CD4-positive, alpha-beta T cell (primary cell): Measurements from ENCODE around the gene S100Z. TPM values are rescaled to one million over a fixed set of nuclear protein-coding genes. Genes with fewer than 3 reads are reported as not detected.

Experiments used
- ATAC-seq: fragments of 200-7000 bp; cut with Tn5 transposase; one replicate; pipeline ENCODE4 v1.10.0; 2022; ENCODE audit warnings: mild to moderate bottlenecking; ENCODE audit not compliant: poor library complexity
- CTCF ChIA-PET: fragments of 350-600 bp; sonication (Branson Sonifier 250); formaldehyde crosslinking; loops from one replicate; lab custom pipeline; 2021; ENCODE audit warnings: antibody characterized with exemption, inconsistent platforms; lab: Charles Lee
- POLR2A ChIA-PET: fragments of 350-600 bp; sonication (Branson Sonifier 250); formaldehyde crosslinking; loops from one replicate; lab custom pipeline; 2021; ENCODE audit warnings: antibody characterized with exemption, inconsistent platforms; lab: Charles Lee
- DNase-seq, 14 experiments: peaks; one replicate each; pipeline ENCODE4 v3.0.0-alpha.2; 2013 to 2020; ENCODE audit warnings: mixed read lengths in 2 of 14
- H3K27ac ChIP-seq, 2 donors: one replicate each; pipeline versions ENCODE4 v1.5.1 to v1.7.0; 2013; ENCODE audit warnings: low read length in 2 of 2, low read depth in 1 of 2, mild to moderate bottlenecking in 1 of 2
- H3K27me3 ChIP-seq, 2 experiments: 1 replicate in 1 of 2; 2 replicates in 1 of 2; pipeline versions ENCODE4 v1.6.1 to v1.7.0; 2013; ENCODE audit warnings: low read length in 2 of 2, control low read depth in 1 of 2, mild to moderate bottlenecking in 1 of 2, moderate library complexity in 1 of 2; ENCODE audit not compliant: insufficient read depth in 2 of 2, control insufficient read depth in 1 of 2
- H3K36me3 ChIP-seq: one replicate; pipeline ENCODE4 v1.6.1; 2013; ENCODE audit warnings: low read length, control low read depth; ENCODE audit not compliant: insufficient read depth
- H3K4me1 ChIP-seq: one replicate; pipeline ENCODE4 v1.6.1; 2013; ENCODE audit warnings: low read length, control low read depth; ENCODE audit not compliant: insufficient read depth
- H3K4me3 ChIP-seq: one replicate; pipeline ENCODE4 v1.5.1; 2013; ENCODE audit warnings: mild to moderate bottlenecking, low read length, moderate library complexity
- H3K9me3 ChIP-seq, 2 experiments: 1 replicate in 1 of 2; 2 replicates in 1 of 2; pipeline versions ENCODE4 v1.6.1 to v1.7.0; 2013; ENCODE audit warnings: low read length in 2 of 2, mild to moderate bottlenecking in 2 of 2, control low read depth in 1 of 2, moderate library complexity in 1 of 2; ENCODE audit not compliant: control insufficient read depth in 1 of 2, insufficient read depth in 1 of 2
- H3K27ac Mint-ChIP-seq: one replicate; pipeline ENCODE4 v1.8.0; 2020; ENCODE audit warnings: mixed read lengths
- H3K27me3 Mint-ChIP-seq: one replicate; pipeline ENCODE4 v1.8.0; 2021; ENCODE audit warnings: mixed read lengths
- H3K36me3 Mint-ChIP-seq: one replicate; pipeline ENCODE4 v1.8.0; 2021; ENCODE audit warnings: low read depth, mixed read lengths
- H3K4me1 Mint-ChIP-seq: one replicate; pipeline ENCODE4 v1.8.0; 2021; ENCODE audit warnings: low read depth, mixed read lengths
- H3K4me3 Mint-ChIP-seq: one replicate; pipeline ENCODE4 v1.8.0; 2020; ENCODE audit warnings: mild to moderate bottlenecking, mixed read lengths
- H3K9me3 Mint-ChIP-seq: one replicate; pipeline ENCODE4 v1.8.0; 2020; ENCODE audit warnings: mixed read lengths
- CTCF ChIP-seq: fragments of 200-600 bp; IDR thresholded peaks from one replicate; pipeline ENCODE4 v1.8.0; 2022; ENCODE audit warnings: antibody characterized with exemption, mild to moderate bottlenecking
- intact Hi-C, 2 experiments: fragments of 100-400 bp; cut with DNase I in 1 of 2; cut with micrococcal nuclease in 1 of 2; formaldehyde crosslinking; loops; one replicate each; pipeline versions ENCODE4 v1.15.1 to v1.9.0; 2023 to 2025; cut with DNase I, micrococcal nuclease
- total RNA-seq, 174 experiments: library from RNA in 2 of 174; stranded (reverse) in 2 of 174; gene quantifications; one replicate each; pipeline ENCODE4 v1.2.3 and lab custom pipeline; 2021 to 2026

S100Z gene
- total RNA-seq, 2 experiments from 2014 or later: 0.22 to 0.47 TPM

DNA sequence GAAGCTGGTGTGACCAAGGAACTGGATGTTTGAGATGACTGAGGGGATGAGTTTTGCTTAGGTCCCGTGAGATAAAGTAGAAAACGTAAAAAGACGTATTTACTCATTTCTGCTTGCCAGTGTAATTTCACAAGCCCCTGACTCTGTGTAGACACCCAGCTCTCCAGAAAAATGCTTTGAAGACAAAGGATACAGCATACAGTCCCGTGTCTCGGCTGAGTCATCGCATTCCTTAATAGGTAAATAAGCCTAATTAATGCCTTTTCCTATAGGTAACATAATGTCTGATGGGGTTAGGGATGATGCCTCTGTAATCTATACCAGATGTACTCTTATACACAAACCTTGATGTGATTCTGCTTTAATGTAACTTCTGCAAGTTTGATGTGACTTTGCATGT, 20.2 kb downstream of the S100Z start:
- POLR2A ChIA-PET: no interaction called here
- intact Hi-C loops: no loop called here
- no peak for TF ChIP-seq CTCF
- H3K9me3 Mint-ChIP-seq: no peaks in the 10 kb centered on the region
- ATAC-seq (no peak), DNase-seq (no peak)
- H3K27me3 Mint-ChIP-seq: no peaks in the 10 kb centered on the region
- no peak overlapping the region for H3K4me3 Mint-ChIP-seq
- CTCF ChIA-PET: interaction anchor here (0.6 kb wide), 1 partner anchor 1421 kb away, joined by 4 read pairs; no protein-coding TSS in a partner anchor
- H3K36me3 ChIP-seq: no peaks in the 10 kb centered on the region
- H3K36me3 Mint-ChIP-seq: no peaks in the 10 kb centered on the region
- no peak overlapping the region for H3K27ac Mint-ChIP-seq
- H3K4me3 ChIP-seq: no peak overlapping the region
- no peak overlapping the region for H3K27ac ChIP-seq
- H3K9me3 ChIP-seq: no peaks in the 10 kb centered on the region
- no peaks in the 10 kb centered on the region for H3K27me3 ChIP-seq
- H3K4me1 Mint-ChIP-seq: no peaks in the 10 kb centered on the region
- no peaks in the 10 kb centered on the region for H3K4me1 ChIP-seq

- Mint-ChIP-seq H3K9me3 (no peaks in the 10 kb centered on the region), H3K27me3 (no peaks in the 10 kb centered on the region), H3K4me1 (no peaks in the 10 kb centered on the region), H3K27ac (no peak overlapping the region), H3K4me3 (no peak overlapping the region), H3K36me3 (no peaks in the 10 kb centered on the region)
- ATAC-seq: no peak
- Histone ChIP-seq H3K4me3 (no peak overlapping the region), H3K27me3 (no peaks in the 10 kb centered on the region), H3K4me1 (no peaks in the 10 kb centered on the region), H3K9me3 (no peaks in the 10 kb centered on the region), H3K36me3 (no peaks in the 10 kb centered on the region), H3K27ac (no peak overlapping the region)
- intact Hi-C loops: no loop called here
- DNase-seq: no peak
- POLR2A ChIA-PET: no interaction called here
- no peak for TF ChIP-seq CTCF
- CTCF ChIA-PET: no interaction called here
Measured at GRCh38 chr5:76874088-76874581, 24.3 kb downstream of the S100Z start.

GRCh38 chr5:76888733-76889300, 39.0 kb downstream of the S100Z start:
- no peaks in the 10 kb centered on the region for H3K9me3 Mint-ChIP-seq
- no peaks in the 10 kb centered on the region for H3K36me3 Mint-ChIP-seq
- POLR2A ChIA-PET: no interaction called here
- no peaks in the 10 kb centered on the region for H3K36me3 ChIP-seq
- no peak overlapping the region for H3K27ac ChIP-seq
- H3K4me3 ChIP-seq: no peak overlapping the region
- no peak overlapping the region for H3K27ac Mint-ChIP-seq
- CTCF ChIA-PET: no interaction called here
- H3K4me1 Mint-ChIP-seq: no peaks in the 10 kb centered on the region
- intact Hi-C loops: no loop called here
- H3K27me3 ChIP-seq: no peaks in the 10 kb centered on the region
- H3K27me3 Mint-ChIP-seq: no peaks in the 10 kb centered on the region
- no peak for ATAC-seq
- no peak for DNase-seq
- TF ChIP-seq CTCF: no peak
- H3K9me3 ChIP-seq: no peaks in the 10 kb centered on the region
- no peaks in the 10 kb centered on the region for H3K4me1 ChIP-seq
- no peak overlapping the region for H3K4me3 Mint-ChIP-seq
